AG09319 (cell line): ENCODE data around the gene S100A12.

Experiments
- DNase-seq: peaks from one replicate; pipeline ENCODE4 v3.0.0-alpha.2; 2010; ENCODE audit warnings: low read depth; ENCODE audit errors: extremely low read depth
- TF ChIP-seq, protein P1 (sequence below): IDR thresholded peaks from 2 replicates; pipeline ENCODE4 v1.5.1; 2011; ENCODE audit warnings: low read depth, mild to moderate bottlenecking, inconsistent platforms, low read length, moderate library complexity

S100A12 gene

DNA sequence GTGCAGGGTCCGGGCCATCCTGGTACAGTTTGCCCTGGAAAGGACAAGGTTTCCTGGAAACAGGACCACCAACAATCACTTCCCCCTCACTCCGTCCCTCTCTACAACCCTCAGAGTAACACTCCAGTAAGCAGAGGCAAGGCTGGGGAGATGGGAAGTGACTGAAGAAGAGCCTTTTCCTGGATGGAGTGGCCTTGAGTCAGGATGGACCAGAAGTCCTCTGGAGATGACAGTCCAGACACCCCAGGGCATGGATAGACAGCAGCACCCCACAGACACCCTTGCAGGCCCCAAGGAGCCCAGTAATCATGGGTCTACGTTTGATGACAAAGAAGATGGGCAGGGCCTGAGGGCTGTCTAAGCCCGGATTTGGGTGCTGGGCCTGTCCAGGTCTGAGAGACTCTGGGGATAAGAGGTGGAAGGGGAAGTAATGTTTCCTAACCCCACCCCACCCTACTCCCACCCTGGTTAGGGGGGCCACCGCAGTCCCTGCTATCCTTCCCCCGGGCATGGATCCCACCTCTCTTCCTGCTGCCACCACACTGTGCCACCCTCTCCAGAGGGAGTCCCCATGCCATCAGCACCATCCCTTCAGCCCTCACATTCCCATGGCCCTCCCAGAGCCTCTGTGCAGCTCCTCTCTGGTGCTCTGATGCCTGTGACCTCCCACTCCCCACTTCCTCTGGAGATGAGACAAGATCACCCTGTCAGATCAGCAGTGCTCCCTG, 22.7 kb upstream of the S100A12 start:
- TF ChIP-seq, protein P1, sequence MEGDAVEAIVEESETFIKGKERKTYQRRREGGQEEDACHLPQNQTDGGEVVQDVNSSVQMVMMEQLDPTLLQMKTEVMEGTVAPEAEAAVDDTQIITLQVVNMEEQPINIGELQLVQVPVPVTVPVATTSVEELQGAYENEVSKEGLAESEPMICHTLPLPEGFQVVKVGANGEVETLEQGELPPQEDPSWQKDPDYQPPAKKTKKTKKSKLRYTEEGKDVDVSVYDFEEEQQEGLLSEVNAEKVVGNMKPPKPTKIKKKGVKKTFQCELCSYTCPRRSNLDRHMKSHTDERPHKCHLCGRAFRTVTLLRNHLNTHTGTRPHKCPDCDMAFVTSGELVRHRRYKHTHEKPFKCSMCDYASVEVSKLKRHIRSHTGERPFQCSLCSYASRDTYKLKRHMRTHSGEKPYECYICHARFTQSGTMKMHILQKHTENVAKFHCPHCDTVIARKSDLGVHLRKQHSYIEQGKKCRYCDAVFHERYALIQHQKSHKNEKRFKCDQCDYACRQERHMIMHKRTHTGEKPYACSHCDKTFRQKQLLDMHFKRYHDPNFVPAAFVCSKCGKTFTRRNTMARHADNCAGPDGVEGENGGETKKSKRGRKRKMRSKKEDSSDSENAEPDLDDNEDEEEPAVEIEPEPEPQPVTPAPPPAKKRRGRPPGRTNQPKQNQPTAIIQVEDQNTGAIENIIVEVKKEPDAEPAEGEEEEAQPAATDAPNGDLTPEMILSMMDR: no peak
- no peak for DNase-seq

- DNase-seq: no peak
- TF ChIP-seq, protein P1: no peak
These were observed 21.9 kb upstream of the S100A12 start for GRCh38 chr1:153397051-153397923.

GRCh38 chr1:153396461-153396860, 21.0 kb upstream of the S100A12 start:
- no peak for DNase-seq
- TF ChIP-seq, protein P1: no peak

DNA sequence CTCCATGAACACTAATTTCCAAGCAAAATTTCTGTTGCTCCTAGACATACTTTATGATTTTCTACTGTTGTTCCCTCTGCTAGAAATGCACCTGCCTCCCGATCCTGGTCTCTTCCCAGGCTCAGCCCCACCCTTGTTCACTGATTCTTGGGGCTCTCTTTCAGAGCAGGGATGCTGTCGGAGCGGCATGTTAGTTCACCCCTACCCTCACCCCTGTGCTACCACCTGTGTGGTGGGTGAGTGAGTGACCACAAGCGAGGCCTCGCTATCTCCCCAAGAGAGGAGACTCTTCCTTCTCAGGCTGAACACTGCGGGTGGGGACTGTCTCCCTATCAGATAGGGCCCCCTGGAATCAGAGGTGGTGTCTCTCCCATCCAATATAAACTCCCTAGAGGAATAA, 20.4 kb upstream of the S100A12 start:
- DNase-seq: no peak
- TF ChIP-seq, protein P1: no peak

GRCh38 chr1:153395136-153395685, 19.8 kb upstream of the S100A12 start:
- no peak for DNase-seq
- TF ChIP-seq, protein P1: no peak

- no peak for DNase-seq
- TF ChIP-seq, protein P1: no peak
These were observed 19.0 kb upstream of the S100A12 start for GRCh38 chr1:153394391-153394790.

GRCh38 chr1:153393926-153394325, 18.5 kb upstream of the S100A12 start:
- TF ChIP-seq, protein P1: no peak
- no peak for DNase-seq
